Measurements from ENCODE around the gene RSPO4.

DNA sequence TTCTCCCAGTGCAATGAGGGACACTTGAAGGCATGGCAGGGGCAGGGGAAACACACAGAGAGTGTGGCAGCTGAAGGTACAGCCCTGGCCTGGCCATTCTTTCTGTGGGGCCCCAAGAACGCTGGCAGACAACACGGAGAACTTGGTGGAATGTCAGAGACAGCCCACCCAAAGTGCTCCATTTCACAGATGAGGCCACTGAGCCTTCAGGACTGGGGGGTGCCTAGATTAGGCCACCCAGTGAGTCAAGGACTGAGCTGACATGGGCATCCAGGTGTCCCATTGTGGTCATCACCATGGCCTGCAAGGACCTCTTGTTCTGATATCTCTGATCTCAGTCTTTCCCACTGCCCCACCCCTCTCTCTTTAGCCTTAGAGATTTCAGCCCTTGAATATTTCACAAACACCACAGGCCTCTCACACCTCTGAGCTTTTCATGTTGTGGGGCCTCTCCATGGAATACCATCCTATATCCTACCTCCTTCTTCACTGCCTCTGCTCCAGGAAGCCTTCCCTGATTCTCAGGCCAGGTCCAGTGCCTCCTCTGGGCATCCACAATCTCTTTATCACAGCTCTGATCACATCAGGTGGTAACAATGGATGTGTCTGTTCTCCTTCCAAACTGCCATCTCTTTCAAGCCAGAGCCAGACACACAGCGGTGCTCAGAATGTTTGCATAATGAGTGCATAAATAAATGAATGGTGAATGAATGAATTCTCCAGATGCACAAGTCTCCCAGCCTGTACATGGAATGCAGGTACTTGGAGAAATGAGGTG is 2.0 kb upstream of the RSPO4 start:
- no peak for TF ChIP-seq CTCF (conservative IDR thresholded peaks at IDR 0.05; ENCODE audit: low read length)
- TF ChIP-seq EZH2phosphoT487 (IDR thresholded peaks at IDR 0.05; ENCODE audit: borderline replicate concordance, low read depth, low read length): no peak

Data from OCI-LY7 (cell line).